ENCODE measurements around the gene LEAP2. TPM values are rescaled to one million over a fixed set of nuclear protein-coding genes. Genes with fewer than 3 reads are reported as not detected.

LEAP2 gene
- total RNA-seq, 4 donors from 2014 or later, result 0.84 to 2.0 (median 1.8) TPM; not detected in 1

GRCh38 chr5:132827943-132828673, 45.4 kb upstream of the LEAP2 start:
- no peak for DNase-seq (ENCODE audit: low spot score in 2 of 2)
- WGBS, 2 donors, result 92 to 94% methylated on average over 4 of the region's 4 CpGs
- TF ChIP-seq POLR2A (IDR thresholded peaks at IDR 0.05) (no peak), CTCF (IDR thresholded peaks at IDR 0.05) (no peak)
- intact Hi-C loops (cut with DNase I; ENCODE audit: low total_unique reads), result no loop called here
- H3K4me3 ChIP-seq (ENCODE audit: low read depth, poor library complexity, severe bottlenecking), result no peak overlapping the region

GRCh38 chr5:132828846-132829494, 44.5 kb upstream of the LEAP2 start:
- no peak for TF ChIP-seq POLR2A (IDR thresholded peaks at IDR 0.05)
- TF ChIP-seq CTCF (IDR thresholded peaks at IDR 0.05), result no peak
- no peak overlapping the region for H3K4me3 ChIP-seq (ENCODE audit: low read depth, poor library complexity, severe bottlenecking)
- DNase-seq (ENCODE audit: low spot score in 2 of 2), result no peak
- 77 to 81% methylated on average over 4 of the region's 4 CpGs for WGBS, 2 donors
- intact Hi-C loops (cut with DNase I; ENCODE audit: low total_unique reads), result no loop called here

GRCh38 chr5:132829742-132830435, 43.6 kb upstream of the LEAP2 start:
- peak; percentile 58 to 96 for DNase-seq (ENCODE audit: low spot score in 2 of 2)
- WGBS, 2 donors, result 2 to 4% methylated on average over 42 to 66 of the region's 75 CpGs
- intact Hi-C loops (cut with DNase I; ENCODE audit: low total_unique reads), result no loop called here
- TF ChIP-seq CTCF (IDR thresholded peaks at IDR 0.05) (peak in 1 of 3 donors; percentile 72), POLR2A (IDR thresholded peaks at IDR 0.05) (no peak)
- H3K4me3 ChIP-seq (ENCODE audit: low read depth, poor library complexity, severe bottlenecking), result peak overlapping the region; percentile 54

GRCh38 chr5:132830436-132831094, 42.9 kb upstream of the LEAP2 start, which contains the start of gene SHROOM1:
SHROOM1 (minus strand) TSS chr5:132830647; CDS start chr5:132826140, 4,507 bp downstream.
- TF ChIP-seq POLR2A (IDR thresholded peaks at IDR 0.05) (no peak), CTCF (IDR thresholded peaks at IDR 0.05) (no peak)
- intact Hi-C loops (cut with DNase I; ENCODE audit: low total_unique reads), result no loop called here
- peak within 1 kb of the TSS; percentile 54 for H3K4me3 ChIP-seq (ENCODE audit: low read depth, poor library complexity, severe bottlenecking)
- 14 to 70% methylated on average over 7 to 39 of the region's 78 CpGs for WGBS, 2 donors
- DNase-seq (ENCODE audit: low spot score in 2 of 2), result peak in 1 of 2 donors; percentile 89

GRCh38 chr5:132831095-132831860, 42.2 kb upstream of the LEAP2 start:
- H3K4me3 ChIP-seq (ENCODE audit: low read depth, poor library complexity, severe bottlenecking), result no peak overlapping the region
- DNase-seq (ENCODE audit: low spot score in 2 of 2), result no peak
- intact Hi-C loops (cut with DNase I; ENCODE audit: low total_unique reads), result no loop called here
- TF ChIP-seq CTCF (IDR thresholded peaks at IDR 0.05), result no peak
- no peak for TF ChIP-seq POLR2A (IDR thresholded peaks at IDR 0.05)
- 93 to 94% methylated on average over 15 of the region's 15 CpGs for WGBS, 2 donors
